ENCODE data around the gene PTPRM.
"Not testable (repeated sequence)": the region's sequence is repeated elsewhere in the genome, so short reads cannot be mapped to it uniquely, and the experiment has no call there.

PTPRM gene

GRCh38 chr18:8045884-8046281 lies 478.8 kb downstream of the PTPRM start:
- Histone ChIP-seq H3K27ac (ENCODE audit: low read depth in 2 of 2, low read length in 2 of 2) (no peak overlapping the region), H3K4me1 (ENCODE audit: control insufficient read depth in 2 of 2, insufficient read depth in 2 of 2, low read length in 2 of 2) (no peaks in the 10 kb centered on the region), H3K36me3 (ENCODE audit: control insufficient read depth in 2 of 2, insufficient read depth in 2 of 2, low read length in 2 of 2) (no peaks in the 10 kb centered on the region), H3K9me3 (ENCODE audit: control insufficient read depth in 2 of 2, low read length in 2 of 2) (no peaks in the 10 kb centered on the region), H3K27me3 (ENCODE audit: control insufficient read depth in 2 of 2, insufficient read depth in 2 of 2, low read length in 2 of 2) (no peaks in the 10 kb centered on the region), H3K4me3 (ENCODE audit: low read length in 2 of 2) (no peak overlapping the region), H3K9ac (ENCODE audit: low read depth in 1 of 2, low read length in 2 of 2) (no peak overlapping the region)

- no peaks in the 10 kb centered on the region for H3K9me3 ChIP-seq (ENCODE audit: control insufficient read depth in 2 of 2, low read length in 2 of 2)
- no peak overlapping the region for H3K9ac ChIP-seq (ENCODE audit: low read depth in 1 of 2, low read length in 2 of 2)
- H3K27me3 ChIP-seq (ENCODE audit: control insufficient read depth in 2 of 2, insufficient read depth in 2 of 2, low read length in 2 of 2): no peaks in the 10 kb centered on the region
- no peak overlapping the region for H3K27ac ChIP-seq (ENCODE audit: low read depth in 2 of 2, low read length in 2 of 2)
- no peak overlapping the region for H3K4me3 ChIP-seq (ENCODE audit: low read length in 2 of 2)
- no peaks in the 10 kb centered on the region for H3K36me3 ChIP-seq (ENCODE audit: control insufficient read depth in 2 of 2, insufficient read depth in 2 of 2, low read length in 2 of 2)
- no peaks in the 10 kb centered on the region for H3K4me1 ChIP-seq (ENCODE audit: control insufficient read depth in 2 of 2, insufficient read depth in 2 of 2, low read length in 2 of 2)
Observed at GRCh38 chr18:8046441-8046840, 479.3 kb downstream of the PTPRM start.

- H3K4me1 ChIP-seq (ENCODE audit: control insufficient read depth in 2 of 2, insufficient read depth in 2 of 2, low read length in 2 of 2): no peaks in the 10 kb centered on the region
- no peaks in the 10 kb centered on the region for H3K36me3 ChIP-seq (ENCODE audit: control insufficient read depth in 2 of 2, insufficient read depth in 2 of 2, low read length in 2 of 2)
- no peak overlapping the region for H3K4me3 ChIP-seq (ENCODE audit: low read length in 2 of 2)
- no peak overlapping the region for H3K9ac ChIP-seq (ENCODE audit: low read depth in 1 of 2, low read length in 2 of 2)
- no peaks in the 10 kb centered on the region for H3K27me3 ChIP-seq (ENCODE audit: control insufficient read depth in 2 of 2, insufficient read depth in 2 of 2, low read length in 2 of 2)
- no peak overlapping the region for H3K27ac ChIP-seq (ENCODE audit: low read depth in 2 of 2, low read length in 2 of 2)
- no peaks in the 10 kb centered on the region for H3K9me3 ChIP-seq (ENCODE audit: control insufficient read depth in 2 of 2, low read length in 2 of 2)
Observed at GRCh38 chr18:8049147-8049546, 482.0 kb downstream of the PTPRM start.

GRCh38 chr18:8050616-8051329 lies 483.7 kb downstream of the PTPRM start:
- no peak overlapping the region for H3K4me3 ChIP-seq (ENCODE audit: low read length in 2 of 2)
- no peaks in the 10 kb centered on the region for H3K27me3 ChIP-seq (ENCODE audit: control insufficient read depth in 2 of 2, insufficient read depth in 2 of 2, low read length in 2 of 2)
- H3K9ac ChIP-seq (ENCODE audit: low read depth in 1 of 2, low read length in 2 of 2): no peak overlapping the region
- H3K9me3 ChIP-seq (ENCODE audit: control insufficient read depth in 2 of 2, low read length in 2 of 2): no peaks in the 10 kb centered on the region
- H3K4me1 ChIP-seq (ENCODE audit: control insufficient read depth in 2 of 2, insufficient read depth in 2 of 2, low read length in 2 of 2): no peaks in the 10 kb centered on the region
- H3K36me3 ChIP-seq (ENCODE audit: control insufficient read depth in 2 of 2, insufficient read depth in 2 of 2, low read length in 2 of 2): no peaks in the 10 kb centered on the region
- H3K27ac ChIP-seq (ENCODE audit: low read depth in 2 of 2, low read length in 2 of 2): no peak overlapping the region

GRCh38 chr18:8051453-8051852 lies 484.3 kb downstream of the PTPRM start:
- H3K4me3 ChIP-seq (ENCODE audit: low read length in 2 of 2): no peak overlapping the region
- H3K4me1 ChIP-seq (ENCODE audit: control insufficient read depth in 2 of 2, insufficient read depth in 2 of 2, low read length in 2 of 2): no peaks in the 10 kb centered on the region
- no peak overlapping the region for H3K9ac ChIP-seq (ENCODE audit: low read depth in 1 of 2, low read length in 2 of 2)
- no peaks in the 10 kb centered on the region for H3K27me3 ChIP-seq (ENCODE audit: control insufficient read depth in 2 of 2, insufficient read depth in 2 of 2, low read length in 2 of 2)
- H3K9me3 ChIP-seq (ENCODE audit: control insufficient read depth in 2 of 2, low read length in 2 of 2): no peaks in the 10 kb centered on the region
- H3K27ac ChIP-seq (ENCODE audit: low read depth in 2 of 2, low read length in 2 of 2): no peak overlapping the region
- no peaks in the 10 kb centered on the region for H3K36me3 ChIP-seq (ENCODE audit: control insufficient read depth in 2 of 2, insufficient read depth in 2 of 2, low read length in 2 of 2)

GRCh38 chr18:8052237-8052701 lies 485.2 kb downstream of the PTPRM start:
- Histone ChIP-seq H3K4me3 (ENCODE audit: low read length in 2 of 2) (no peak overlapping the region), H3K36me3 (ENCODE audit: control insufficient read depth in 2 of 2, insufficient read depth in 2 of 2, low read length in 2 of 2) (no peaks in the 10 kb centered on the region), H3K27me3 (ENCODE audit: control insufficient read depth in 2 of 2, insufficient read depth in 2 of 2, low read length in 2 of 2) (no peaks in the 10 kb centered on the region), H3K9me3 (ENCODE audit: control insufficient read depth in 2 of 2, low read length in 2 of 2) (no peaks in the 10 kb centered on the region), H3K4me1 (ENCODE audit: control insufficient read depth in 2 of 2, insufficient read depth in 2 of 2, low read length in 2 of 2) (no peaks in the 10 kb centered on the region), H3K27ac (ENCODE audit: low read depth in 2 of 2, low read length in 2 of 2) (no peak overlapping the region), H3K9ac (ENCODE audit: low read depth in 1 of 2, low read length in 2 of 2) (no peak overlapping the region)

GRCh38 chr18:8056723-8057122 lies 489.6 kb downstream of the PTPRM start:
- H3K9me3 ChIP-seq (ENCODE audit: control insufficient read depth in 2 of 2, low read length in 2 of 2): no peaks in the 10 kb centered on the region
- no peaks in the 10 kb centered on the region for H3K36me3 ChIP-seq (ENCODE audit: control insufficient read depth in 2 of 2, insufficient read depth in 2 of 2, low read length in 2 of 2)
- no peak overlapping the region for H3K9ac ChIP-seq (ENCODE audit: low read depth in 1 of 2, low read length in 2 of 2)
- no peaks in the 10 kb centered on the region for H3K27me3 ChIP-seq (ENCODE audit: control insufficient read depth in 2 of 2, insufficient read depth in 2 of 2, low read length in 2 of 2)
- H3K4me1 ChIP-seq (ENCODE audit: control insufficient read depth in 2 of 2, insufficient read depth in 2 of 2, low read length in 2 of 2): no peaks in the 10 kb centered on the region
- H3K27ac ChIP-seq (ENCODE audit: low read depth in 2 of 2, low read length in 2 of 2): no peak overlapping the region
- H3K4me3 ChIP-seq (ENCODE audit: low read length in 2 of 2): no peak overlapping the region

- not testable (repeated sequence) for H3K9me3 ChIP-seq (ENCODE audit: control insufficient read depth in 2 of 2, low read length in 2 of 2); H3K4me1 ChIP-seq (ENCODE audit: control insufficient read depth in 2 of 2, insufficient read depth in 2 of 2, low read length in 2 of 2); H3K36me3 ChIP-seq (ENCODE audit: control insufficient read depth in 2 of 2, insufficient read depth in 2 of 2, low read length in 2 of 2); H3K27ac ChIP-seq (ENCODE audit: low read depth in 2 of 2, low read length in 2 of 2); H3K9ac ChIP-seq (ENCODE audit: low read depth in 1 of 2, low read length in 2 of 2); H3K27me3 ChIP-seq (ENCODE audit: control insufficient read depth in 2 of 2, insufficient read depth in 2 of 2, low read length in 2 of 2); H3K4me3 ChIP-seq (ENCODE audit: low read length in 2 of 2)
Observed at GRCh38 chr18:8063152-8063551, 496.0 kb downstream of the PTPRM start.

- Histone ChIP-seq H3K27ac (ENCODE audit: low read depth in 2 of 2, low read length in 2 of 2) (no peak overlapping the region), H3K4me1 (ENCODE audit: control insufficient read depth in 2 of 2, insufficient read depth in 2 of 2, low read length in 2 of 2) (no peaks in the 10 kb centered on the region), H3K36me3 (ENCODE audit: control insufficient read depth in 2 of 2, insufficient read depth in 2 of 2, low read length in 2 of 2) (no peaks in the 10 kb centered on the region), H3K9me3 (ENCODE audit: control insufficient read depth in 2 of 2, low read length in 2 of 2) (no peaks in the 10 kb centered on the region), H3K9ac (ENCODE audit: low read depth in 1 of 2, low read length in 2 of 2) (no peak overlapping the region), H3K27me3 (ENCODE audit: control insufficient read depth in 2 of 2, insufficient read depth in 2 of 2, low read length in 2 of 2) (no peaks in the 10 kb centered on the region), H3K4me3 (ENCODE audit: low read length in 2 of 2) (no peak overlapping the region)
Observed at GRCh38 chr18:8063733-8064132, 496.6 kb downstream of the PTPRM start.

- Histone ChIP-seq H3K4me1 (ENCODE audit: control insufficient read depth in 2 of 2, insufficient read depth in 2 of 2, low read length in 2 of 2) (no peaks in the 10 kb centered on the region), H3K27me3 (ENCODE audit: control insufficient read depth in 2 of 2, insufficient read depth in 2 of 2, low read length in 2 of 2) (no peaks in the 10 kb centered on the region), H3K9ac (ENCODE audit: low read depth in 1 of 2, low read length in 2 of 2) (no peak overlapping the region), H3K9me3 (ENCODE audit: control insufficient read depth in 2 of 2, low read length in 2 of 2) (no peaks in the 10 kb centered on the region), H3K4me3 (ENCODE audit: low read length in 2 of 2) (no peak overlapping the region), H3K27ac (ENCODE audit: low read depth in 2 of 2, low read length in 2 of 2) (no peak overlapping the region), H3K36me3 (ENCODE audit: control insufficient read depth in 2 of 2, insufficient read depth in 2 of 2, low read length in 2 of 2) (no peaks in the 10 kb centered on the region)
Observed at GRCh38 chr18:8065284-8065683, 498.2 kb downstream of the PTPRM start.
